ENCODE data around the gene YEATS2. TPM values are rescaled to one million over a fixed set of nuclear protein-coding genes. Genes with fewer than 3 reads are reported as not detected.

YEATS2 gene
- total RNA-seq, 3 donors from 2014 or later (not counting 1 experiment from before 2014, with no cell fraction given) = 23.1 to 25.8 (median 25.2) TPM

DNA sequence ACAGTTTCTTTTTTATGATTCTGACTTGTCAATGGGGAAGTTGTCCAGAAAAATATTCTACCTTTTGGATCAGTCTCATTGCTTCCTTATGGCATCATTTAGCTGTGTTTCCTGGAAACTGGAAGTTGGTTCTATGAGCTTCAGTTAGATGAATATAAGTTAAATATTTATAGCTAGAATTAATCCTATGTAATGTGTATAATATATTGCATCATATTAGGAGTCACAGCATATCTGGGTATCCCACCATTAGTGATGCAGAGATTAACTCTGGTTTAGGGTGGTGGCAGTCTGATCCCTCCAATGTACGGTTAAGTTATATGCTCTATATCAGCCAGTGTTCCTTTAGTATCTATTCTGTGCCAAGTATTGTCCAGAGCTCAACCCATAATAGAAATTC is 42.9 kb upstream of the YEATS2 start:
- ATAC-seq (no peak), DNase-seq (no peak)
- H3K9me3 Mint-ChIP-seq = peaks cover 8 to 16% of the 10 kb centered on the region in 2 donors
- no peaks in the 10 kb centered on the region for H3K27me3 Mint-ChIP-seq (ENCODE audit: low read depth in 2 of 2)
- H3K4me3 Mint-ChIP-seq = no peak overlapping the region
- TF ChIP-seq, protein P1, sequence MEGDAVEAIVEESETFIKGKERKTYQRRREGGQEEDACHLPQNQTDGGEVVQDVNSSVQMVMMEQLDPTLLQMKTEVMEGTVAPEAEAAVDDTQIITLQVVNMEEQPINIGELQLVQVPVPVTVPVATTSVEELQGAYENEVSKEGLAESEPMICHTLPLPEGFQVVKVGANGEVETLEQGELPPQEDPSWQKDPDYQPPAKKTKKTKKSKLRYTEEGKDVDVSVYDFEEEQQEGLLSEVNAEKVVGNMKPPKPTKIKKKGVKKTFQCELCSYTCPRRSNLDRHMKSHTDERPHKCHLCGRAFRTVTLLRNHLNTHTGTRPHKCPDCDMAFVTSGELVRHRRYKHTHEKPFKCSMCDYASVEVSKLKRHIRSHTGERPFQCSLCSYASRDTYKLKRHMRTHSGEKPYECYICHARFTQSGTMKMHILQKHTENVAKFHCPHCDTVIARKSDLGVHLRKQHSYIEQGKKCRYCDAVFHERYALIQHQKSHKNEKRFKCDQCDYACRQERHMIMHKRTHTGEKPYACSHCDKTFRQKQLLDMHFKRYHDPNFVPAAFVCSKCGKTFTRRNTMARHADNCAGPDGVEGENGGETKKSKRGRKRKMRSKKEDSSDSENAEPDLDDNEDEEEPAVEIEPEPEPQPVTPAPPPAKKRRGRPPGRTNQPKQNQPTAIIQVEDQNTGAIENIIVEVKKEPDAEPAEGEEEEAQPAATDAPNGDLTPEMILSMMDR (IDR thresholded peaks at IDR 0.05) = no peak
- H3K36me3 ChIP-seq (ENCODE audit: control insufficient read depth, insufficient read depth, low read length) = peaks cover 40% of the 10 kb centered on the region
- H3K4me3 ChIP-seq (ENCODE audit: low read length) = no peak overlapping the region
- peaks cover 27% of the 10 kb centered on the region for H3K9me3 ChIP-seq (ENCODE audit: control insufficient read depth, insufficient read depth, low read length)
- H3K27ac ChIP-seq (ENCODE audit: low read length) = no peak overlapping the region
- H3K27me3 ChIP-seq (ENCODE audit: control insufficient read depth, insufficient read depth, low read length) = no peaks in the 10 kb centered on the region
- WGBS (ENCODE audit: insufficient coverage) = 100% methylated on average over 1 of the region's 1 CpG
- intact Hi-C loops (cut with micrococcal nuclease) = no loop called here
- no peak overlapping the region for H3K27ac Mint-ChIP-seq
- no peaks in the 10 kb centered on the region for H3K4me1 ChIP-seq (ENCODE audit: control insufficient read depth, insufficient read depth, low read length)
- peaks cover 21 to 42% of the 10 kb centered on the region in 2 donors for H3K4me1 Mint-ChIP-seq
- H3K36me3 Mint-ChIP-seq = peaks cover 42% of the 10 kb centered on the region

DNA sequence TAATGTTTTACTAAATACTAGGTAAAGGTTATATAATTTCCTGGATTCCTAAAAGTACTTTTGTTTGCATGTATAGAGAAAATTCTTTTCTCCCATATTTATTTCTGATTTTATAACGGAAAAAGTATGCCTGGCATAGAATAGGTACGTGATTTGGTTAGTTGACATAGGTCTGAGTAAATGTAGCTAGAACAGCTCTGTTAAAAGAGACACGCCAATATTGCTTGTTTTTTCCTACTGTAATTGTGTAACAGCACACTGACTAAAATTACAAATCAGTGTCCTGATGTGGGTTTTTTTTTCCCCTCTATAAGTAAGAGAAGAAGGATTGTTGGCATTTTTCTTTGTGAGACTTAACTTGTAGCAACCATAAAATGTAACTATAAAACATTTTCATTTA is 35.5 kb upstream of the YEATS2 start:
- Histone ChIP-seq H3K9me3 (ENCODE audit: control insufficient read depth, insufficient read depth, low read length) (no peaks in the 10 kb centered on the region), H3K36me3 (ENCODE audit: control insufficient read depth, insufficient read depth, low read length) (peaks cover 40% of the 10 kb centered on the region), H3K4me3 (ENCODE audit: low read length) (no peak overlapping the region), H3K27me3 (ENCODE audit: control insufficient read depth, insufficient read depth, low read length) (no peaks in the 10 kb centered on the region), H3K4me1 (ENCODE audit: control insufficient read depth, insufficient read depth, low read length) (peaks cover 3% of the 10 kb centered on the region), H3K27ac (ENCODE audit: low read length) (no peak overlapping the region)
- no peak overlapping the region for H3K4me3 Mint-ChIP-seq
- no peak for DNase-seq
- H3K9me3 Mint-ChIP-seq = no peaks in the 10 kb centered on the region
- TF ChIP-seq, protein P1 (IDR thresholded peaks at IDR 0.05) = no peak
- no peaks in the 10 kb centered on the region for H3K27me3 Mint-ChIP-seq (ENCODE audit: low read depth in 2 of 2)
- peaks cover 13 to 28% of the 10 kb centered on the region in 2 donors for H3K4me1 Mint-ChIP-seq
- intact Hi-C loops (cut with micrococcal nuclease) = no loop called here
- H3K27ac Mint-ChIP-seq = no peak overlapping the region
- no CpG with 5 or more reads among the region's 3 CpGs for WGBS (ENCODE audit: insufficient coverage)
- no peak for ATAC-seq
- peaks cover 1% of the 10 kb centered on the region for H3K36me3 Mint-ChIP-seq

DNA sequence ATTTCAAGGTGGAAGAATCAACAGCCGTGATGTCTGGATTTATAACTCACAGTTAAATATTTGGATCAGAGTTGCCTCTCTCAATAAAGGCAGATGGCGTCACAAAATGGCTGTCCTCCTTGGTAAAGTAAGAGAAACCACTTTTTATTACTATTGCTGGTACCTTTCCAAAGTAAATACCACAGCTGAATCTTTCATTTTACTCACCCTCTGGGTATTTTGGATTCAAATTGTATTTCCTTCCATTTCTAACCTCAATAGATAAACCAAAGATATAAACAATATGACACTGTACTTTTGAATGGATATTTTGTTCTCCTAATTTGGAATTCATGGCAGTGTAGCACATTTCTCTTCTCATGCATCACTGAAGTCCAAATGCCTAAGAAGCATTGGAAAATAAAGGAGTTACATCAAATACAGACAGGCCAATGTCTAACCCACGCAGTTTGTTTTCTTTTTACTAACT is 32.6 kb upstream of the YEATS2 start:
- Mint-ChIP-seq H3K4me1 (peaks cover 4 to 6% of the 10 kb centered on the region in 2 donors), H3K27ac (no peak overlapping the region), H3K4me3 (no peak overlapping the region), H3K36me3 (no peaks in the 10 kb centered on the region), H3K27me3 (ENCODE audit: low read depth in 2 of 2) (no peaks in the 10 kb centered on the region), H3K9me3 (no peaks in the 10 kb centered on the region)
- H3K27me3 ChIP-seq (ENCODE audit: control insufficient read depth, insufficient read depth, low read length) = no peaks in the 10 kb centered on the region
- ATAC-seq = no peak
- intact Hi-C loops (cut with micrococcal nuclease) = no loop called here
- H3K9me3 ChIP-seq (ENCODE audit: control insufficient read depth, insufficient read depth, low read length) = no peaks in the 10 kb centered on the region
- H3K36me3 ChIP-seq (ENCODE audit: control insufficient read depth, insufficient read depth, low read length) = peaks cover 45% of the 10 kb centered on the region
- 94% methylated on average over 3 of the region's 3 CpGs for WGBS (ENCODE audit: insufficient coverage)
- no peak for DNase-seq
- TF ChIP-seq, protein P1 (IDR thresholded peaks at IDR 0.05) = no peak
- peaks cover 3% of the 10 kb centered on the region for H3K4me1 ChIP-seq (ENCODE audit: control insufficient read depth, insufficient read depth, low read length)
- H3K4me3 ChIP-seq (ENCODE audit: low read length) = no peak overlapping the region
- no peak overlapping the region for H3K27ac ChIP-seq (ENCODE audit: low read length)

DNA sequence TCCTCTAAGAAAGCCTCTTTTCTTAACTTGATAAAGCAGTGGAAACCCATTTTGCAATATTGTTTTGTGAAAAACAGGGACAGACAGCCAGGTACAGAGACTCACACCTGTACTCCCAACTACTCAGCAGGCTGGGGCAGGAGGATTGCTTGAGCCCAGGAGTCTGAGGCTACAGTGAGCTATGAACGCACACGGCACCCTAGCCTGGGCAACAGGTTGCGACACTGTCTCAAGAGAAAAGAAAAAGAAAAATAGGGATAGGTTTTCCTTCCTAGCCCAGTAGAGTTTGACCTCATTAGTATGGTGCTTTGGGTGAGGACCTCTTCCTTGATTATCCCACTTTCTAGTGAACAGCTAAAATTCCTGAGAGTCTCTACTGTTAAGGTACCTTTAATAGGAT is 17.5 kb upstream of the YEATS2 start:
- 97% methylated on average over 3 of the region's 3 CpGs for WGBS (ENCODE audit: insufficient coverage)
- H3K4me1 Mint-ChIP-seq = no peaks in the 10 kb centered on the region
- TF ChIP-seq, protein P1 (IDR thresholded peaks at IDR 0.05) = no peak

More for the DNA sequence above, 17.5 kb upstream of the YEATS2 start:
- intact Hi-C loops (cut with micrococcal nuclease) = no loop called here
- peaks cover 30% of the 10 kb centered on the region for H3K36me3 ChIP-seq (ENCODE audit: control insufficient read depth, insufficient read depth, low read length)
- no peaks in the 10 kb centered on the region for H3K27me3 Mint-ChIP-seq (ENCODE audit: low read depth in 2 of 2)
- no peaks in the 10 kb centered on the region for H3K27me3 ChIP-seq (ENCODE audit: control insufficient read depth, insufficient read depth, low read length)
- no peak overlapping the region for H3K4me3 ChIP-seq (ENCODE audit: low read length)
- no peaks in the 10 kb centered on the region for H3K9me3 ChIP-seq (ENCODE audit: control insufficient read depth, insufficient read depth, low read length)
- H3K36me3 Mint-ChIP-seq = peaks cover 21% of the 10 kb centered on the region
- H3K27ac Mint-ChIP-seq = no peak overlapping the region
- ATAC-seq (no peak), DNase-seq (no peak)
- H3K4me1 ChIP-seq (ENCODE audit: control insufficient read depth, insufficient read depth, low read length) = no peaks in the 10 kb centered on the region
- H3K4me3 Mint-ChIP-seq = no peak overlapping the region
- no peak overlapping the region for H3K27ac ChIP-seq (ENCODE audit: low read length)
- H3K9me3 Mint-ChIP-seq = no peaks in the 10 kb centered on the region
